NCI-H1694 treated with DMSO at 0.1 percent for 48 hours (cell line): ENCODE measurements around the gene TFB2M.

Experiments
- DNase-seq: peaks from one replicate; lab custom pipeline; 2025; lab: John Stamatoyannopoulos, UW

The TFB2M gene

GRCh38 chr1:246554201-246554600 is 11.9 kb downstream of the TFB2M start:
- DNase-seq = no peak

- no peak for DNase-seq
These were observed 14.0 kb downstream of the TFB2M start for GRCh38 chr1:246552110-246552509.

- no peak for DNase-seq
These were observed 15.7 kb downstream of the TFB2M start for GRCh38 chr1:246550402-246550801.

GRCh38 chr1:246549665-246550064 is 16.4 kb downstream of the TFB2M start:
- DNase-seq = no peak

- no peak for DNase-seq
These were observed 22.1 kb downstream of the TFB2M start for GRCh38 chr1:246544001-246544400.

GRCh38 chr1:246540738-246541491 is 25.1 kb downstream of the TFB2M start:
- DNase-seq = no peak

GRCh38 chr1:246537887-246538286 is 28.2 kb downstream of the TFB2M start:
- no peak for DNase-seq

GRCh38 chr1:246537441-246537840 is 28.6 kb downstream of the TFB2M start:
- no peak for DNase-seq

GRCh38 chr1:246534114-246534513 is 31.9 kb downstream of the TFB2M start:
- DNase-seq = no peak

- no peak for DNase-seq
These were observed 32.6 kb downstream of the TFB2M start for GRCh38 chr1:246533371-246533905.

GRCh38 chr1:246532519-246532918 is 33.5 kb downstream of the TFB2M start:
- DNase-seq = no peak

GRCh38 chr1:246530482-246530881 is 35.6 kb downstream of the TFB2M start:
- DNase-seq = no peak

GRCh38 chr1:246528933-246529731 is 36.9 kb downstream of the TFB2M start:
- DNase-seq = no peak

GRCh38 chr1:246527402-246528088 is 38.5 kb downstream of the TFB2M start:
- DNase-seq = no peak

GRCh38 chr1:246526915-246527314 is 39.1 kb downstream of the TFB2M start:
- no peak for DNase-seq

GRCh38 chr1:246526380-246526779 is 39.7 kb downstream of the TFB2M start:
- no peak for DNase-seq

- DNase-seq = no peak
These were observed 46.5 kb downstream of the TFB2M start for GRCh38 chr1:246519514-246519913.

GRCh38 chr1:246518456-246519205 is 47.4 kb downstream of the TFB2M start:
- no peak for DNase-seq

- no peak for DNase-seq
These were observed 48.7 kb downstream of the TFB2M start for GRCh38 chr1:246517391-246517790.

- no peak for DNase-seq
These were observed 49.9 kb downstream of the TFB2M start for GRCh38 chr1:246516126-246516525.

GRCh38 chr1:246515390-246516005 is 50.6 kb downstream of the TFB2M start:
- DNase-seq = no peak
